ENCODE results near the gene ZNF786. TPM values are rescaled to one million over a fixed set of nuclear protein-coding genes. Genes with fewer than 3 reads are reported as not detected.
"Not testable (repeated sequence)": the region's sequence is repeated elsewhere in the genome, so short reads cannot be mapped to it uniquely, and the experiment has no call there.

The ZNF786 gene
- polyA plus RNA-seq, 3 donors = 0.84 to 2.6 (median 1.2) TPM

GRCh38 chr7:149097088-149097487, 6.6 kb upstream of the ZNF786 start:
- 94% methylated on average over 2 of the region's 4 CpGs for WGBS (ENCODE audit: insufficient coverage)
- no peak for TF ChIP-seq CTCF (IDR thresholded peaks at IDR 0.05)
- no peaks in the 10 kb centered on the region for H3K79me2 ChIP-seq (ENCODE audit: insufficient read depth, low read length)
- H3K4me3 Mint-ChIP-seq = no peak overlapping the region
- H3K9me3 ChIP-seq (replicated peaks in 1 of 2; ENCODE audit: control insufficient read depth in 1 of 2, insufficient read depth in 1 of 2, low read length in 2 of 2) = no peaks in the 10 kb centered on the region
- no peaks in the 10 kb centered on the region for H3K27me3 ChIP-seq (ENCODE audit: control insufficient read depth in 2 of 2, insufficient read depth in 2 of 2, low read length in 2 of 2)
- no peak overlapping the region for H3K4me3 ChIP-seq (replicated peaks in 1 of 3; ENCODE audit: low read depth in 2 of 3, low read length in 3 of 3)
- peaks cover 0 to 2% (median 2%) of the 10 kb centered on the region in 3 donors for H3K27me3 Mint-ChIP-seq (ENCODE audit: low read depth in 3 of 3)
- no peaks in the 10 kb centered on the region for H3K36me3 Mint-ChIP-seq
- H3K9ac ChIP-seq (ENCODE audit: insufficient read depth, low read length, poor library complexity, severe bottlenecking) = no peak overlapping the region
- H2AFZ ChIP-seq (ENCODE audit: insufficient read depth, low read depth, low read length, poor library complexity, severe bottlenecking) = no peak overlapping the region
- H4K20me1 ChIP-seq (ENCODE audit: insufficient read depth, low read length) = no peaks in the 10 kb centered on the region
- no peaks in the 10 kb centered on the region for H3K36me3 ChIP-seq (replicated peaks in 1 of 2; ENCODE audit: control insufficient read depth in 1 of 2, insufficient read depth in 2 of 2, low read length in 2 of 2)
- peaks cover 0 to 2% of the 10 kb centered on the region in 2 donors for H3K4me1 ChIP-seq (ENCODE audit: control insufficient read depth in 1 of 2, insufficient read depth in 2 of 2, low read length in 2 of 2)
- H3K9me3 Mint-ChIP-seq = no peaks in the 10 kb centered on the region
- intact Hi-C loops (cut with micrococcal nuclease) = no loop called here
- H3K27ac ChIP-seq (ENCODE audit: low read depth in 1 of 2, low read length in 2 of 2) = no peak overlapping the region
- no peaks in the 10 kb centered on the region for H3K4me1 Mint-ChIP-seq
- H3K4me2 ChIP-seq (replicated peaks; ENCODE audit: extremely low read depth, low read length, poor library complexity, severe bottlenecking) = no peak overlapping the region
- no peak overlapping the region for H3K27ac Mint-ChIP-seq
- no peak for DNase-seq

GRCh38 chr7:149093228-149093627, 2.7 kb upstream of the ZNF786 start:
- peaks cover 21 to 34% of the 10 kb centered on the region in 2 donors for H3K4me1 ChIP-seq (ENCODE audit: control insufficient read depth in 1 of 2, insufficient read depth in 2 of 2, low read length in 2 of 2)
- H2AFZ ChIP-seq (ENCODE audit: insufficient read depth, low read depth, low read length, poor library complexity, severe bottlenecking) = peak overlapping the region; percentile 30
- H3K4me2 ChIP-seq (replicated peaks; ENCODE audit: extremely low read depth, low read length, poor library complexity, severe bottlenecking) = no peak overlapping the region
- no peak overlapping the region for H3K4me3 ChIP-seq (replicated peaks in 1 of 3; ENCODE audit: low read depth in 2 of 3, low read length in 3 of 3)
- H3K4me3 Mint-ChIP-seq = no peak overlapping the region
- no peaks in the 10 kb centered on the region for H3K36me3 ChIP-seq (replicated peaks in 1 of 2; ENCODE audit: control insufficient read depth in 1 of 2, insufficient read depth in 2 of 2, low read length in 2 of 2)
- WGBS (ENCODE audit: insufficient coverage) = 100% methylated on average over 2 of the region's 4 CpGs
- peaks cover 18% of the 10 kb centered on the region for H3K4me1 Mint-ChIP-seq
- TF ChIP-seq CTCF (IDR thresholded peaks at IDR 0.05) = no peak
- DNase-seq = no peak
- intact Hi-C loops (cut with micrococcal nuclease) = loop anchor here (5.0 kb wide), 1 partner anchor 66 kb away; the partner anchor contains the start of gene PDIA4 (in 2 of the 2)
- H4K20me1 ChIP-seq (ENCODE audit: insufficient read depth, low read length) = no peaks in the 10 kb centered on the region
- H3K9me3 Mint-ChIP-seq = peaks cover 0 to 1% (median 0%) of the 10 kb centered on the region in 7 donors
- H3K9ac ChIP-seq (ENCODE audit: insufficient read depth, low read length, poor library complexity, severe bottlenecking) = no peak overlapping the region
- H3K27ac ChIP-seq (ENCODE audit: low read depth in 1 of 2, low read length in 2 of 2) = no peak overlapping the region
- no peak overlapping the region for H3K27ac Mint-ChIP-seq
- no peaks in the 10 kb centered on the region for H3K9me3 ChIP-seq (replicated peaks in 1 of 2; ENCODE audit: control insufficient read depth in 1 of 2, insufficient read depth in 1 of 2, low read length in 2 of 2)
- H3K79me2 ChIP-seq (ENCODE audit: insufficient read depth, low read length) = peaks cover 22% of the 10 kb centered on the region
- no peaks in the 10 kb centered on the region for H3K36me3 Mint-ChIP-seq
- H3K27me3 Mint-ChIP-seq (ENCODE audit: low read depth in 3 of 3) = peaks cover 0 to 2% (median 0%) of the 10 kb centered on the region in 3 donors
- H3K27me3 ChIP-seq (ENCODE audit: control insufficient read depth in 2 of 2, insufficient read depth in 2 of 2, low read length in 2 of 2) = no peaks in the 10 kb centered on the region

GRCh38 chr7:149092244-149092643, 1.7 kb upstream of the ZNF786 start:
- not testable (repeated sequence) for H3K36me3 ChIP-seq (replicated peaks in 1 of 2; ENCODE audit: control insufficient read depth in 1 of 2, insufficient read depth in 2 of 2, low read length in 2 of 2)
- intact Hi-C loops (cut with micrococcal nuclease) = loop anchor here (5.0 kb wide), 1 partner anchor 65 kb away; the partner anchor contains the start of gene PDIA4 (in 2 of the 2)

More at GRCh38 chr7:149092244-149092643, 1.7 kb upstream of the ZNF786 start:
- WGBS (ENCODE audit: insufficient coverage) = 100% methylated on average over 4 of the region's 20 CpGs
- not testable (repeated sequence) for H3K27ac ChIP-seq (ENCODE audit: low read depth in 1 of 2, low read length in 2 of 2); H3K27me3 Mint-ChIP-seq (ENCODE audit: low read depth in 3 of 3); H2AFZ ChIP-seq (ENCODE audit: insufficient read depth, low read depth, low read length, poor library complexity, severe bottlenecking); H4K20me1 ChIP-seq (ENCODE audit: insufficient read depth, low read length); H3K27ac Mint-ChIP-seq; H3K36me3 Mint-ChIP-seq; H3K27me3 ChIP-seq (ENCODE audit: control insufficient read depth in 2 of 2, insufficient read depth in 2 of 2, low read length in 2 of 2); H3K9ac ChIP-seq (ENCODE audit: insufficient read depth, low read length, poor library complexity, severe bottlenecking); DNase-seq; H3K4me3 ChIP-seq (replicated peaks in 1 of 3; ENCODE audit: low read depth in 2 of 3, low read length in 3 of 3); H3K9me3 ChIP-seq (replicated peaks in 1 of 2; ENCODE audit: control insufficient read depth in 1 of 2, insufficient read depth in 1 of 2, low read length in 2 of 2); H3K9me3 Mint-ChIP-seq; H3K4me2 ChIP-seq (replicated peaks; ENCODE audit: extremely low read depth, low read length, poor library complexity, severe bottlenecking)
- peaks cover 27% of the 10 kb centered on the region for H3K4me1 Mint-ChIP-seq
- peaks cover 31 to 44% of the 10 kb centered on the region in 2 donors for H3K4me1 ChIP-seq (ENCODE audit: control insufficient read depth in 1 of 2, insufficient read depth in 2 of 2, low read length in 2 of 2)
- H3K79me2 ChIP-seq (ENCODE audit: insufficient read depth, low read length) = peaks cover 32% of the 10 kb centered on the region
- H3K4me3 Mint-ChIP-seq = peak overlapping the region in 1 of 2 donors; percentile 87
